ENCODE results near the gene USH1C. TPM values are rescaled to one million over a fixed set of nuclear protein-coding genes. Genes with fewer than 3 reads are reported as not detected.

USH1C gene
- total RNA-seq, 1 donor from 2014 or later: not detected

DNA sequence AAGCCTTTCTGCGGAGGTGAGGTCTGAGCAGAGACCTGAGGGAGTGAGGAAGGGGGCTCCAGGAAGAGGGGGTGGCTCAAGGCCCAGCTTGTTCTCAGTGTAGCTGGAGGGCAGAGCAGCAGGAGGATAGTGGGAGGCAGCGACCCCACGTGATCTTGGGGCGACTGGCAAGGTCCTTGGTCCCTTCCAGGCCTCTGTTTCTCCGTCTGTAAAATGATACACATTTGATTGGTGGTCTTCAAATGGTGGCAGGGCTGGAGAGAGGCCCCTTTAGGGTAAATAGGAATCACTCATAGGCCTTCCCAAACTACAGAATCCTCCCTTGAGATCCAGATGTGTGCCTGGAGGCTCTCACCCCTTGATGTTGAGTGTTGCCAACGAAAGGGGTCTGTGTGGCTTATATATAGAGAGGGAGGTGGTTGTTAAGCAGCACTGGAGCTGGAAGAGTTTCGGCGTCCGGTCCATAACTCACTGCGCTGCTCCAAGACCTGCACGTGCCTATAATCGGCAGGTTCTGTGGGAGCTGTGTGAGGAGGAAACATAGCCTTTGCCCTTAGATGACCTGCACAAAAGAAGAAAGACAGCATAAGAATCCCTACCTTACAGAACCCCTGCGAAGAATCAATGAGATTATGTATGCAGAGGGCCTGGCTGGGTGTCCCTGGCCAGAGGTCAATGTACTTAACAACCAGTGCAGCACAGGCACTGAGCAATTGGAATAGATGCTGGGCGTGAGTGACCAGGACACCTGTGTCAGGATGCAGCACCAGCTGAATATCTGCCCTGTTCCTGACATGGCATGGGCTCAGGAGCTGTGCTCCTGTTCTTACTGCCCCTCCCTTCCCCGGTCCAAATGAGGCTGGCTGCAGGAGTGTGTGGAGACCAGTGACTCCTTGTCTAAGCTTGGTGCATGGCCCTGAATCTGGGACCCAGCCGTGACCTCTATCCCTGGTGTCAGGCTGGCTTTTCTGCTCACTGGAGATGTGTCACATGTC, 31.5 kb upstream of the USH1C start:
- Mint-ChIP-seq H3K27ac (no peak overlapping the region), H3K9me3 (no peaks in the 10 kb centered on the region), H3K27me3 (ENCODE audit: low read depth) (peaks cover 7% of the 10 kb centered on the region), H3K4me3 (ENCODE audit: low read depth) (no peak overlapping the region), H3K36me3 (ENCODE audit: low read depth) (no peaks in the 10 kb centered on the region), H3K4me1 (ENCODE audit: low read depth) (peaks cover 2% of the 10 kb centered on the region)
- no peak for DNase-seq (ENCODE audit: low spot score)
- intact Hi-C loops (cut with micrococcal nuclease): no loop called here

DNA sequence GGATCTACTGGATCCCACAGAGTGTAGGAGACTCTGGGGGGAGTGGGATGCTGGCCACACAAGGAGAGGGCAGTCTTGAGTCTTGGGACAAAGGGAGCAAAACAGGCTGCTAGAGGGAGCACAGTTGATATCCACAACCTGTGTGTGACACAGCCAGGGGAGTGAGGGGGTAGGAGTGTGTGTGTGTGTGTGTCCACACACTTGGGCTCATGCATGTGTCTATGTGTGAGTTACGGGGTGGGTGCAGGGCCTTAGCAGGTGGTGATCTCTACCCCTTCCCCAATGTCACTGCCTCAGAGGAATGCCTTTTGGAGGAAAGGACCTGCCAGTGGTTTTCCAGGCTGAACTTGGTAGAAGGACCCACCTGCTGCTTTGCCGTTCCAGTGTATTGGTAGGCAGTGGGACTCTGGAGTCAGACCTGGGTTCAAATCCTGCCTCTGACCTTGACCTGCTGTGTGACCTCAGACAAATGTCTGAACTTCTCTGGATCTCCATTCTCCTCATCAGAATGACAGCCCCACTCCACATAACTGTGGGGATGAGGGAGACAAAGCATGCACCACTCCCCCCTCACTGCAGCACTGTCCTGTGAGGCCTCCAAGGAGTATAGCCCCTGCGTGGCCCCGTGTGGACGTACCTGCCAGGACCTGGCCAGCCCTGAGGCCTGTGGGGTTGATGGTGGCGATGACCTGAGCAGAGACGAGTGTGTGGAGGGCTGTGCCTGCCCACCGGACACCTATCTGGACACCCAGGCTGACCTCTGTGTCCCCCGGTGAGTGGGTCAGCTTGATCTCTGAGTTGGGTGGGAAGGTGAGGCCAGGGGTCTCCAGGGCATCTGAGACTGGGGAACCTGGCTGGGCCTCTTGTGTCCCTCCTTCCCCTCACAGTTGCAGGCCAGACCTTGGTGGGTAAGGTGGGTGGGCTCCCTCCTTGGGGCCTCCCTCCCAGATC, 30.2 kb upstream of the USH1C start:
- peaks cover 3% of the 10 kb centered on the region for H3K27me3 Mint-ChIP-seq (ENCODE audit: low read depth)
- no peak overlapping the region for H3K27ac Mint-ChIP-seq

DNA sequence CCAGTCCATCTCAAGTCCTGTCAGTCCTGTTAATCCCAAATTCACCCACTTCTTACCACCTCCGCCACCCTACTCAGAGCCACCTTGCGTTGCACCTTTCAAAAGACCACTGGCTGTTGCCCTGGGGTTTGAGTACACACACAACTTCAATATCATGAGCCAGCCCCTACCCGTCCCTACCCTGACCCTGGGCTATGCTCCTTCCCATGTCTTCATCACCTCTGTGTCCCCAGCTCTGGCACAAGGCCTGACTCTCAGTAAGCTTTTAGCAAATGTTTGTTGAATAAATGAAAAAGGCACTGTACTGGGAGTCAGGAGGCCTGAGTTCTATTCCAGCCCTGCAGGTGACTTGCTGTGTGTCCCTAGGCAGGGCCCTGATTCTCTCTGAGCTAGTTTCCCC, 29.3 kb upstream of the USH1C start:
- Mint-ChIP-seq H3K4me3 (ENCODE audit: low read depth) (no peak overlapping the region), H3K4me1 (ENCODE audit: low read depth) (peaks cover 4% of the 10 kb centered on the region), H3K27ac (no peak overlapping the region), H3K36me3 (ENCODE audit: low read depth) (no peaks in the 10 kb centered on the region), H3K27me3 (ENCODE audit: low read depth) (peaks cover 3% of the 10 kb centered on the region), H3K9me3 (no peaks in the 10 kb centered on the region)
- no peak for DNase-seq (ENCODE audit: low spot score)
- intact Hi-C loops (cut with micrococcal nuclease): no loop called here

More for the DNA sequence above, 30.2 kb upstream of the USH1C start:
- DNase-seq (ENCODE audit: low spot score): no peak
- intact Hi-C loops (cut with micrococcal nuclease): no loop called here
- Mint-ChIP-seq H3K9me3 (no peaks in the 10 kb centered on the region), H3K4me3 (ENCODE audit: low read depth) (no peak overlapping the region), H3K4me1 (ENCODE audit: low read depth) (peaks cover 2% of the 10 kb centered on the region), H3K36me3 (ENCODE audit: low read depth) (no peaks in the 10 kb centered on the region)

DNA sequence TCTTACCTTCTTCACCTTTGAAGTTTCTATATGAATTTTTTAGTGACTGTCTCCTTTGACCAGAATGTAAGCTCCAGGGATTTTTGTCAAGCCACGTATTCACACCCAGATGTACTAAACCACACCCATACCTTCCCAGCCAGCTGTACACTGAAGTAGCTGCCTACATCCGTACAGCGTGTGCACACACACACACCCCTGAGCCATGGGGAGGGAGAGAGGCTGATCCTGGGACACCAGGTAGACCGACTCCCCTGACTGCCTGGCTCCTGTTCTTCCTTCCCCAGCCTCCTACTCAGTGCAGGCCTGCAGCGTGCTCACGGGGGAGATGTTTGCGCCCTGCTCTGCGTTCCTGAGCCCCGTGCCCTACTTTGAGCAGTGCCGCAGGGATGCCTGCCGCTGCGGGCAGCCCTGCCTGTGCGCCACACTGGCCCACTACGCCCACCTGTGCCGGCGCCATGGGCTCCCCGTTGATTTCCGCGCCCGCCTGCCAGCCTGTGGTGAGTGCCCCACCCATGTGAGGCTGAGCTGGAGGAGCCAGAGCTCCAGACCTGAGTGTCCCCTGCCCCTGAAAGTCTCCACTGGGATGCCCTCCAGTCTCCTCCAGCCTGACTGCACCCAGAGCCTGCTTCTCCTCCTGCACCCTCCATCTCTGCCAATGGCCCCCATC, 28.7 kb upstream of the USH1C start:
- intact Hi-C loops (cut with micrococcal nuclease): no loop called here
- Mint-ChIP-seq H3K36me3 (ENCODE audit: low read depth) (no peaks in the 10 kb centered on the region), H3K27me3 (ENCODE audit: low read depth) (peaks cover 3% of the 10 kb centered on the region), H3K4me3 (ENCODE audit: low read depth) (no peak overlapping the region), H3K9me3 (no peaks in the 10 kb centered on the region), H3K4me1 (ENCODE audit: low read depth) (peaks cover 6% of the 10 kb centered on the region), H3K27ac (no peak overlapping the region)
- DNase-seq (ENCODE audit: low spot score): no peak

DNA sequence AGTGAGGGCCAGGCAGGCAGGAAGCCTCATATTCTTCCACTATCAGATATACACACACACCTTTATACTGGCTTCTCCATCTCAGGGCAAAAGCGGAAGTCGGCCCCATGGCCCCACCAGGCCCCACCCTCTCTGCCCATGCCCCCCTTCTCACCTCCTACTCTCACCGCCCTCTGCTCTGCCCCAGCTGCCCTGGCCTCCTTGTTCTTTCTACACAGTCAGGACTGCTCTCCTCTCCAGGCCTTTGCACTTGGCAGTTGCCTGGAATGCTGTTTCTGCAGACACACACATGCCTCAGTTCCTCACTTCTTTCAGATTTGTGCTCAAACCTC, 28.1 kb upstream of the USH1C start:
- Mint-ChIP-seq H3K9me3 (no peaks in the 10 kb centered on the region), H3K27ac (no peak overlapping the region), H3K27me3 (ENCODE audit: low read depth) (peaks cover 3% of the 10 kb centered on the region), H3K4me3 (ENCODE audit: low read depth) (no peak overlapping the region), H3K4me1 (ENCODE audit: low read depth) (peaks cover 6% of the 10 kb centered on the region), H3K36me3 (ENCODE audit: low read depth) (no peaks in the 10 kb centered on the region)
- intact Hi-C loops (cut with micrococcal nuclease): no loop called here
- no peak for DNase-seq (ENCODE audit: low spot score)

DNA sequence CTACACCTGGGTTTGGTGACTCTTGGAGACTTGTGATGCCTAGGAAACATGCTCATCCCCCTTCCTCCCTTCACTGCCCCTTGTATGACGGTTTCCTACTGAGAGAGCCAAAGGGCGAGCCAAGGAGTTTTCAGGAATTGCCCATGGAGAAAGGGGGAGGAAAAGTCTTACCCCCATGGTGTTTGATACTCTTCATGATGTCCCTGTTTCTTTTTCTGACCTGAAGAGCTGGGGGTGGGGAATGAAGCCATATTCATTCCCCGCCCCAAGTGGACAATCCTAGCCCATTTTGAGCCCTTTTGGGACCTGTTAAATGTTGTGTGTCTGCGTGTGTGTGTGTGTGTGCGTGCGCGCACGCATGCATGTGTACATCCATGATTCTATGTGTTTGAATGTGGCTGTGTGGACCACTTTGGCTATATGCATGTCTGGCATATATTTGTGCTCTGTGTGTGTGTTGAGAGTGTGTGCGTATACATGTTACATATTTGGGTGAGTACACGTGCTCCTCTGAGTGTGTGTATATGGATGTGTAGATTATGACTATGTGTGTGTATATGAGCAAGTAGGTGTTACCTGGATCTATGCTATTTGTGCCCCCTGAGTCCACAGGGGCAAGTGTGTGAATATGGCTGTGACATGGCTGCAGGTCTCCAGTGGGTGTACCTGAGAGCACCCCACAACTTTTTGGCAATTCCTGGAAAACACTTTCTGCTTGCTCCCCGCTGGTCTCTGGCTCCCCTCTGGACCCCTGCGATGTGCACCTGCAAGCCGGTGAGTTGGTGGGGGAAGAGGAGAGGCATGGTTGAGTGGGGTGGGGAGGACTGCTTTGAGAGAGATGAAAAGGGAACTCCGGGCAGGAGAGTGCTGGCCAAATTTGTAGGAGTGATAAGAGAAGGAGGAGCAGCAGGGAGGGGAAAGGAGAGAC, 27.5 kb upstream of the USH1C start:
- H3K4me3 Mint-ChIP-seq (ENCODE audit: low read depth): no peak overlapping the region
- no peaks in the 10 kb centered on the region for H3K36me3 Mint-ChIP-seq (ENCODE audit: low read depth)
- no peak overlapping the region for H3K27ac Mint-ChIP-seq
- peaks cover 8% of the 10 kb centered on the region for H3K4me1 Mint-ChIP-seq (ENCODE audit: low read depth)
- H3K9me3 Mint-ChIP-seq: no peaks in the 10 kb centered on the region
- intact Hi-C loops (cut with micrococcal nuclease): no loop called here
- DNase-seq (ENCODE audit: low spot score): no peak
- H3K27me3 Mint-ChIP-seq (ENCODE audit: low read depth): peaks cover 5% of the 10 kb centered on the region

DNA sequence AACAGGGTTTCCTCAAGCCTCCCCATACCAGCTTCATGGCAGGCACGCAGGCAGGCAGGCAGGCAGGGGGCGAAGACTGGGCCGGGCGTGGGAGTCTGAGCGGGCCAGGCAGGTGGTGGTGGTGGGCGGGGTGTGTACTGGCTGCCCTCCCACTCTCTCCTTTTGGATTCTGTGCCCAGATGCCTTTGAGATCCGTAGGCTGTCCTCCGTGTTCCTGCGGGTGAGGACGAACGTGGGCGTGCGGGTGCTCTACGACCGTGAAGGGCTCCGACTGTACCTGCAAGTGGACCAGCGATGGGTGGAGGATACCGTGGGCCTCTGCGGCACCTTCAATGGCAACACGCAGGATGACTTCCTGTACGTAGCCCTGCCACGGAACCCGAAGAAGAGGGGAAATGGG, 25.8 kb upstream of the USH1C start:
- no peak for DNase-seq (ENCODE audit: low spot score)
- Mint-ChIP-seq H3K27ac (no peak overlapping the region), H3K27me3 (ENCODE audit: low read depth) (peaks cover 7% of the 10 kb centered on the region), H3K9me3 (no peaks in the 10 kb centered on the region), H3K4me1 (ENCODE audit: low read depth) (peaks cover 9% of the 10 kb centered on the region), H3K36me3 (ENCODE audit: low read depth) (no peaks in the 10 kb centered on the region), H3K4me3 (ENCODE audit: low read depth) (no peak overlapping the region)
- intact Hi-C loops (cut with micrococcal nuclease): no loop called here

DNA sequence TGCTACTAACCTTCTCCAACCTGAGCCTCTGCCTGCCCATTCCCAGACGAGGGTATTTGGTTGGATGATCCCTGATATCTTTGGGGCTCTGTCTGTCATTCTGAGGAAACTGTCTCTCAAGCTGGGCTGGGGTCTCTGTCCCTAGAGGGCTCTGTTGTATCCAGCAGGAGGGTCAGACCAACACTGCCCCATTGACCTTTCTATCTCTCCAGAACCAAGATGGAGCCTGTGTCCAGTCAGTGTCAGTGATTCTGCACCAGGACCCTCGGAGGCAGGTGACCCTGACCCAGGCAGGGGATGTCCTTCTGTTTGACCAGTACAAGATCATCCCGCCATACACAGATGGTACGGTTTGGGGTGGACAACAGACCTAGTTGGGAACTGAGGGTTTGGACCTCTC, 24.7 kb upstream of the USH1C start:
- no peaks in the 10 kb centered on the region for H3K9me3 Mint-ChIP-seq
- no peak overlapping the region for H3K27ac Mint-ChIP-seq
- intact Hi-C loops (cut with micrococcal nuclease): no loop called here
- no peak overlapping the region for H3K4me3 Mint-ChIP-seq (ENCODE audit: low read depth)
- peaks cover 9% of the 10 kb centered on the region for H3K4me1 Mint-ChIP-seq (ENCODE audit: low read depth)
- H3K36me3 Mint-ChIP-seq (ENCODE audit: low read depth): no peaks in the 10 kb centered on the region
- H3K27me3 Mint-ChIP-seq (ENCODE audit: low read depth): peaks cover 7% of the 10 kb centered on the region
- no peak for DNase-seq (ENCODE audit: low spot score)

DNA sequence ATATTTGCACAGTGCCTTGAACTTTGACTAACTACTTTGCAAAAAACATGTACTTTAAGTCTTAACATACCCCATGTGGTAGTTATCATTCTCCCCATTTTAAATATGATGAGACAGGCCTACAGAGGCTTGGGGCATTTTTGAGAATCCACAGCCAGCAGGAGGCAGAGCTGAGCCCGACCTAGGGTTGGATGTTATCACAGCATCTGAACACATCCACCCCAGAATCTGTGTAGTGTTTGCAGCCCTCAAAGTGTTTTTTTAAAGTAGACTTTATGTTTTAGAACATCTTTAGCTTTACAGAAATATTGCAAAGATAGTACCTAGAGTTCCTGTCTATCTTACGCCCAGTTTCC, 20.4 kb upstream of the USH1C start:
- no peak for DNase-seq (ENCODE audit: low spot score)
- Mint-ChIP-seq H3K4me3 (ENCODE audit: low read depth) (no peak overlapping the region), H3K4me1 (ENCODE audit: low read depth) (peaks cover 7% of the 10 kb centered on the region), H3K27ac (no peak overlapping the region), H3K9me3 (no peaks in the 10 kb centered on the region), H3K36me3 (ENCODE audit: low read depth) (no peaks in the 10 kb centered on the region), H3K27me3 (ENCODE audit: low read depth) (peaks cover 11% of the 10 kb centered on the region)
- intact Hi-C loops (cut with micrococcal nuclease): no loop called here

DNA sequence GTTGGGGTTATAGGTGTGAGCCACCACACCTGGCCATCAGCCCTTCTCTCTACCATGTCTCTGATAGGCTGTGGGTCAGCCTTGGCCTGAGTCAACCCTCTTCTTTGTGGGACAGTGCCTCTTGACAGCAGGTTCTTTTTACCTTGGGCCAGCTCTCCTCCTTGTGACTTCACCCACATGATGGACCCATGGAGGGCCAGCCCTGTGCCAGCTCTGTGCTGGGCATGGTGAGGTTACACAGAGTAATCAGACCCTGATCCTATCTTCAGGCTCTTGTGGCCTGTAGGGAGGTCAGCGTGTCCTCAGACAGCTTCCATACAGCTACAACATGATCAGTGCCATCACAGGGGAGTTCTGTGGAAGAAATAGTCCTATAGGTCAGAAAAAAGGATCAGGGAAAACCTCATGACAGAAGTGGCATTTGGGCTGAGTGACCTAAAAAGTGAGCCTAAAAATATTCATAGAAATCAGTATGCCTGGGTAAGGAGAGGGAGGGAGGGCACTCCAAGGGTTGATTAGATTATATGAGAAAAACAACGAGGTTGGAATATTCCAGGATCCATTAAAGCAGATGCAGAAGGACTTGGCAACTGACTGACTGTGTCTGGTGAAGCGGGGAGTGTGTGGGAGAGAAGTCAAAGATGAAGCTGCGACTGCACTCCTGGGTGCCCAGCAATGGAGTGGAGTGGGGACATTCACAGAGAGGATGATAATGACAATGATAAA, 19.9 kb upstream of the USH1C start:
- DNase-seq (ENCODE audit: low spot score): no peak
- H3K27ac Mint-ChIP-seq: no peak overlapping the region
- H3K4me3 Mint-ChIP-seq (ENCODE audit: low read depth): no peak overlapping the region
- no peaks in the 10 kb centered on the region for H3K9me3 Mint-ChIP-seq
- peaks cover 11% of the 10 kb centered on the region for H3K27me3 Mint-ChIP-seq (ENCODE audit: low read depth)
- H3K36me3 Mint-ChIP-seq (ENCODE audit: low read depth): no peaks in the 10 kb centered on the region
- H3K4me1 Mint-ChIP-seq (ENCODE audit: low read depth): peaks cover 7% of the 10 kb centered on the region
- intact Hi-C loops (cut with micrococcal nuclease): no loop called here

DNA sequence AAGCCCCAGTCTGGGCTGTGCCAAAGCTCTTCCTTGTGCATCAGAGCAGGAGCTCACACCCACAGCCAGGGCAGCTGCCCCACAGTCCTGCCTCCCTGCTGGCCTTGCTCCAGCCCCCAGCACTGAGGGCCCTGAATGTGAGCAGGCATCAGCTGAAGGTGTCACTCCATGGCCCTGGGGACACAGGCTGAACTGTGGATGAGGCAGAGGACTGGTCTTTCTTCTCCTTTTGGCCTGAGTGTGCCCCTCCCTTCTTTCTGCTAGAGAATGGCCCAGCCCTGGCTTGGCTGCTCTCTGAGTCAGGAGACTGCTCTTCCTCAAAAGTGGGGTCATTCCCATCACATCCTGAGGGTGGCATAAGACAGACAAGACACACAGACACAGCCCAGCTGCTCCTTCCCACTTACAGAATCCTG, 19.0 kb upstream of the USH1C start:
- Mint-ChIP-seq H3K4me3 (ENCODE audit: low read depth) (no peak overlapping the region), H3K27ac (no peak overlapping the region), H3K36me3 (ENCODE audit: low read depth) (no peaks in the 10 kb centered on the region), H3K27me3 (ENCODE audit: low read depth) (peaks cover 11% of the 10 kb centered on the region), H3K9me3 (no peaks in the 10 kb centered on the region), H3K4me1 (ENCODE audit: low read depth) (peaks cover 3% of the 10 kb centered on the region)
- intact Hi-C loops (cut with micrococcal nuclease): no loop called here
- no peak for DNase-seq (ENCODE audit: low spot score)

Measured in activated T-helper 2 cell treated with anti-CD3 and anti-CD28 coated beads, Interferon-gamma antibody, Interleukin-2, Interleukin-4, amounts not matched to agents 10 μg/mL and 5 μg/mL and 100 μg/mL, durations not matched to agents 14 hours and 24 hours and 36 hours (primary cell).